ENCODE data around the gene STING1. TPM values are rescaled to one million over a fixed set of nuclear protein-coding genes. Genes with fewer than 3 reads are reported as not detected.
"Not testable (repeated sequence)": the region's sequence is repeated elsewhere in the genome, so short reads cannot be mapped to it uniquely, and the experiment has no call there.

STING1 gene
- total and polyA plus RNA-seq, 5 donors from 2014 or later, result 131 to 295 (median 170) TPM

DNA sequence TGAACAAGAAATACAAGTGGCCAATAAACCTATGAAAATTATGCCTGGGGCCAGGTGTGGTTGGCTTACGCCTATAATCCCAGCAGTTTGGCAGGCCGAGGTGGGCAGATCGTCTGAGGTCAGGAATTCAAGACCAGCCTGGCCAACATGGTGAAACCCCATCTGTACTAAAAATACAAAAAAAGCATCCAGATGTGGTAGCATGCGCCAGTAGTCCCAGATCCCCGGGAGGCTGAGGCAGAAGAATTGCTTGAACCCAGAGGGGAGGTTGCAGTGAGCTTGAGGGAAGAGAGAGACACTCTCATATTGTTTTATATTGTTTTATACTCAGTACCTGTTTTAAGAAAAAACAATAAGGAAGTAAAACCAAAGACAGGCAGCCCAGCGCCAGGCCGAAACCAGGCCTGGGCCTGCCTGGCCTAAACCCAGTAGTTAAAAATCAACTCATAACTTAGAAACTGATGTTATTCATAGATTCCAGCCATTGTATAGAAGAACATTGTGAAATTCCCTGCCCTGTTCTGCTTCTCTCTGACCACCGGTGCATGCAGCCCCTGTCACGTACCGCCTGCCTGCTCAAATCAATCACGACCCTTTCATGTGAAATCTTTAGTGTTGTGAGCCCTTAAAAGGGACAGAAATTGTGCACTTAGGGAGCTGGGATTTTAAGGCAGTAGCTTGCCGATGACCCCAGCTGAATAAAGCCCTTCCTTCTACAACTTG, 43.2 kb upstream of the STING1 start:
- H3K4me3 ChIP-seq (ENCODE audit: low read depth, low read length); H3K36me3 Mint-ChIP-seq; H3K4me1 ChIP-seq (ENCODE audit: control insufficient read depth, insufficient read depth, low read length, poor library complexity, severe bottlenecking); H3K4me1 Mint-ChIP-seq; H3K27ac ChIP-seq (ENCODE audit: insufficient read depth, low read length, poor library complexity, severe bottlenecking); H3K27me3 Mint-ChIP-seq; H3K9me3 Mint-ChIP-seq; H3K4me3 Mint-ChIP-seq; H3K9me3 ChIP-seq (ENCODE audit: control insufficient read depth in 2 of 2, low read length in 2 of 2); DNase-seq; H3K27me3 ChIP-seq (ENCODE audit: control insufficient read depth, insufficient read depth, low read length); ATAC-seq (ENCODE audit: low read depth in 2 of 2); H3K36me3 ChIP-seq (ENCODE audit: control insufficient read depth, insufficient read depth, low read length): not testable (repeated sequence)
- peak overlapping the region; percentile 11 to 56 (median 16) for H3K27ac Mint-ChIP-seq

- Mint-ChIP-seq H3K4me1 (peaks cover 0 to 5% (median 0%) of the 10 kb centered on the region in 4 donors), H3K27ac (peak overlapping the region in 1 of 3 donors; percentile 56), H3K4me3 (no peak overlapping the region), H3K9me3 (no peaks in the 10 kb centered on the region), H3K27me3 (no peaks in the 10 kb centered on the region), H3K36me3 (no peaks in the 10 kb centered on the region)
- Histone ChIP-seq H3K4me3 (ENCODE audit: low read depth, low read length) (no peak overlapping the region), H3K9me3 (ENCODE audit: control insufficient read depth in 2 of 2, low read length in 2 of 2) (no peaks in the 10 kb centered on the region), H3K4me1 (ENCODE audit: control insufficient read depth, insufficient read depth, low read length, poor library complexity, severe bottlenecking) (no peaks in the 10 kb centered on the region), H3K27ac (ENCODE audit: insufficient read depth, low read length, poor library complexity, severe bottlenecking) (no peak overlapping the region), H3K36me3 (ENCODE audit: control insufficient read depth, insufficient read depth, low read length) (no peaks in the 10 kb centered on the region), H3K27me3 (ENCODE audit: control insufficient read depth, insufficient read depth, low read length) (no peaks in the 10 kb centered on the region)
- ATAC-seq (ENCODE audit: low read depth in 2 of 2) (no peak), DNase-seq (peak in 1 of 3 donors; percentile 55)
Observed at GRCh38 chr5:139524940-139525585, 42.5 kb upstream of the STING1 start.

GRCh38 chr5:139524446-139524845, 41.9 kb upstream of the STING1 start:
- Mint-ChIP-seq H3K27ac (no peak overlapping the region), H3K9me3 (peaks cover 0 to under 1% (median 0%) of the 10 kb centered on the region in 7 donors), H3K4me1 (peaks cover 0 to 5% (median 0%) of the 10 kb centered on the region in 4 donors), H3K4me3 (no peak overlapping the region), H3K27me3 (peaks cover 1% of the 10 kb centered on the region), H3K36me3 (no peaks in the 10 kb centered on the region)
- ATAC-seq (ENCODE audit: low read depth in 2 of 2) (no peak), DNase-seq (no peak)
- no peaks in the 10 kb centered on the region for H3K36me3 ChIP-seq (ENCODE audit: control insufficient read depth, insufficient read depth, low read length)
- H3K27ac ChIP-seq (ENCODE audit: insufficient read depth, low read length, poor library complexity, severe bottlenecking), result no peak overlapping the region
- H3K27me3 ChIP-seq (ENCODE audit: control insufficient read depth, insufficient read depth, low read length), result no peaks in the 10 kb centered on the region
- no peaks in the 10 kb centered on the region for H3K4me1 ChIP-seq (ENCODE audit: control insufficient read depth, insufficient read depth, low read length, poor library complexity, severe bottlenecking)
- H3K4me3 ChIP-seq (ENCODE audit: low read depth, low read length), result no peak overlapping the region
- no peaks in the 10 kb centered on the region for H3K9me3 ChIP-seq (ENCODE audit: control insufficient read depth in 2 of 2, low read length in 2 of 2)

DNA sequence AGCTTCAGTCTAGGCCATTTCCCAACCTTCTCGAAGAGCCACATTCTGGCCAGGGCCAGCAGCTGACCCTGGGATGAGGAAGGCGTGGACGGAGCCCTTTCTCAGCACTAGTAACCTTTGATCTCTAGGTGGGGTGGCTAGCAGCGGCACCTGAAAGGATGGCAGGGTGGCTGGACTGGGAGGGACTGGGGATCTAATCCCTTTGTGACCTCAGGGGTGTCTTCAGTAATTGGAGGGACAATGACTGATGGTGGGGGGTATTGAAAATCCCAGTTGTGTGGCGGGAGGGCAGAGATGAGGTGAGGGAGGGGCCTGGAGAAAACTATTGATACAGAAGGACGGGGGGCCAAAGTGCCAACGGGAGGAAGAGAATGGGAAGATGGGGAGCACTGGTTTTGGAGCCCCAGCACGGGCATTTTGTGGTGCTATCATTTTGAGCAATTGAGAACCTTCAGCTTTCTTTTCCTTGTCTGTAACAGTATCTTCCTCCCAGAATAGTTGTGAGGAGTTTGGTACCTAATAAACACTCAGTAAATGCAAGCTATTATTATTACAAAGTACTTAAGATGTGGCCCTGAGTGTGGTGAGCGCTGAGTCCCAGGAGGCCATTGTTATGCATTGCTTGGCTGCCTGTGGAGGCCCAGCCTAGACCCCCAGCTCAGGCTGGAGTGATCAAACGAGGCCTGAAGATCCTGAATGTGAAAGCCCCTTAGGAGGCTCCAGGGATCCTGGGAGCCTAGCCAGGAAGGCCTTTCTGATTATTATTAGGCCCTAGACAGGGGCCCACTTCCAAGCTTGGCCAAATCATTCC, 41.3 kb upstream of the STING1 start:
- Histone ChIP-seq H3K27ac (ENCODE audit: insufficient read depth, low read length, poor library complexity, severe bottlenecking) (no peak overlapping the region), H3K36me3 (ENCODE audit: control insufficient read depth, insufficient read depth, low read length) (no peaks in the 10 kb centered on the region), H3K4me1 (ENCODE audit: control insufficient read depth, insufficient read depth, low read length, poor library complexity, severe bottlenecking) (no peaks in the 10 kb centered on the region), H3K9me3 (ENCODE audit: control insufficient read depth in 2 of 2, low read length in 2 of 2) (no peaks in the 10 kb centered on the region), H3K4me3 (ENCODE audit: low read depth, low read length) (no peak overlapping the region), H3K27me3 (ENCODE audit: control insufficient read depth, insufficient read depth, low read length) (no peaks in the 10 kb centered on the region)
- ATAC-seq (ENCODE audit: low read depth in 2 of 2) (no peak), DNase-seq (no peak)
- Mint-ChIP-seq H3K9me3 (peaks cover 0 to 2% (median 0%) of the 10 kb centered on the region in 7 donors), H3K27me3 (peaks cover 6% of the 10 kb centered on the region), H3K27ac (no peak overlapping the region), H3K4me3 (no peak overlapping the region), H3K4me1 (peaks cover 0 to 10% (median 2%) of the 10 kb centered on the region in 4 donors), H3K36me3 (no peaks in the 10 kb centered on the region)

- Histone ChIP-seq H3K9me3 (ENCODE audit: control insufficient read depth in 2 of 2, low read length in 2 of 2) (no peaks in the 10 kb centered on the region), H3K4me3 (ENCODE audit: low read depth, low read length) (peak overlapping the region; percentile 81), H3K27me3 (ENCODE audit: control insufficient read depth, insufficient read depth, low read length) (no peaks in the 10 kb centered on the region), H3K27ac (ENCODE audit: insufficient read depth, low read length, poor library complexity, severe bottlenecking) (peak overlapping the region; percentile 70), H3K36me3 (ENCODE audit: control insufficient read depth, insufficient read depth, low read length) (no peaks in the 10 kb centered on the region), H3K4me1 (ENCODE audit: control insufficient read depth, insufficient read depth, low read length, poor library complexity, severe bottlenecking) (peaks cover 14% of the 10 kb centered on the region)
- H3K9me3 Mint-ChIP-seq, result peaks cover 0 to 2% (median 0%) of the 10 kb centered on the region in 7 donors
- peak overlapping the region; percentile 93 to 99 (median 99) for H3K27ac Mint-ChIP-seq
- no peaks in the 10 kb centered on the region for H3K36me3 Mint-ChIP-seq
- ATAC-seq (ENCODE audit: low read depth in 2 of 2) (peak; percentile 96), DNase-seq (peak; percentile 77 to 90 (median 88))
- peaks cover 5 to 24% (median 15%) of the 10 kb centered on the region in 4 donors for H3K4me1 Mint-ChIP-seq
- peaks cover 8% of the 10 kb centered on the region for H3K27me3 Mint-ChIP-seq
- H3K4me3 Mint-ChIP-seq, result peak overlapping the region; percentile 85 to 94 (median 92)
Observed at GRCh38 chr5:139517683-139518564, 35.4 kb upstream of the STING1 start.

- Mint-ChIP-seq H3K36me3 (no peaks in the 10 kb centered on the region), H3K4me1 (peaks cover 9 to 51% (median 16%) of the 10 kb centered on the region in 4 donors), H3K9me3 (peaks cover 0 to 2% (median 0%) of the 10 kb centered on the region in 7 donors), H3K4me3 (no peak overlapping the region), H3K27me3 (peaks cover 7% of the 10 kb centered on the region), H3K27ac (no peak overlapping the region)
- Histone ChIP-seq H3K36me3 (ENCODE audit: control insufficient read depth, insufficient read depth, low read length) (no peaks in the 10 kb centered on the region), H3K27me3 (ENCODE audit: control insufficient read depth, insufficient read depth, low read length) (no peaks in the 10 kb centered on the region), H3K4me3 (ENCODE audit: low read depth, low read length) (no peak overlapping the region), H3K9me3 (ENCODE audit: control insufficient read depth in 2 of 2, low read length in 2 of 2) (no peaks in the 10 kb centered on the region), H3K27ac (ENCODE audit: insufficient read depth, low read length, poor library complexity, severe bottlenecking) (no peak overlapping the region), H3K4me1 (ENCODE audit: control insufficient read depth, insufficient read depth, low read length, poor library complexity, severe bottlenecking) (peaks cover 14% of the 10 kb centered on the region)
- no peak for ATAC-seq (ENCODE audit: low read depth in 2 of 2)
- no peak for DNase-seq
Observed at GRCh38 chr5:139514486-139514856, 31.9 kb upstream of the STING1 start.

Data from CD4-positive, CD25-positive, alpha-beta regulatory T cell (primary cell).